Esophagus squamous epithelium (tissue), 5 donors: ENCODE data around the gene LAMA5. TPM values are rescaled to one million over a fixed set of nuclear protein-coding genes. Genes with fewer than 3 reads are reported as not detected.
A peak's percentile ranks its signal among the peaks of the same experiment; 100 is the strongest.

Experiments used
- DNase-seq: peaks from one replicate; lab custom pipeline; 2025; lab: John Stamatoyannopoulos, UW
- H3K27ac ChIP-seq, 4 donors: fragments of 200-600 bp; sonication (generic); one replicate each; pipeline ENCODE4 v1.5.1; 2016 to 2019; ENCODE audit warnings: mild to moderate bottlenecking in 1 of 4
- H3K27me3 ChIP-seq, 4 donors: fragments of 200-600 bp; sonication (generic); 1 replicate in 3 of 4; 2 replicates in 1 of 4; pipeline versions ENCODE4 v1.5.1 to v1.6.0; 2017 to 2021; ENCODE audit warnings: antibody characterized with exemption in 1 of 4
- H3K36me3 ChIP-seq, 3 donors: fragments of 200-600 bp; sonication (generic); one replicate each; pipeline ENCODE4 v1.5.1; 2016 to 2019
- H3K4me1 ChIP-seq, 3 donors: fragments of 200-600 bp; sonication (generic); one replicate each; pipeline ENCODE4 v1.5.1; 2017 to 2019
- H3K4me3 ChIP-seq, 4 donors: fragments of 200-600 bp; sonication (generic); 1 replicate in 3 of 4; 2 replicates in 1 of 4; pipeline ENCODE4 v1.5.1; 2016 to 2019; ENCODE audit warnings: mild to moderate bottlenecking in 2 of 4, moderate library complexity in 1 of 4
- H3K9me3 ChIP-seq, 3 donors: fragments of 200-600 bp; sonication (generic); one replicate each; pipeline ENCODE4 v1.5.1; 2016 to 2019
- CTCF ChIP-seq, 6 experiments: fragments of 450-650 bp in 4 of 6; fragments of 200-600 bp in 2 of 6; sonication (generic) in 2 of 6; IDR thresholded peaks; one replicate each; pipeline ENCODE4 v1.5.1; 2016 to 2019; ENCODE audit warnings: antibody characterized with exemption in 6 of 6, mild to moderate bottlenecking in 4 of 6, moderate library complexity in 4 of 6
- POLR2A ChIP-seq, 4 donors: fragments of 450-650 bp; IDR thresholded peaks; one replicate each; pipeline ENCODE4 v1.6.1; 2017; ENCODE audit warnings: antibody characterized with exemption in 4 of 4, mild to moderate bottlenecking in 4 of 4, moderate library complexity in 3 of 4
- WGBS, 2 donors: methylation state at CpG; one replicate each; pipeline ENCODE4 v1.1.5; 2018; 5-methylcytosine and 5-hydroxymethylcytosine counted together
- intact Hi-C: fragments of 100-400 bp; cut with DNase I; formaldehyde crosslinking; loops from one replicate; pipeline ENCODE4 v1.15.0; 2022
- total RNA-seq, 4 donors: library from RNA; depleted of rRNA; stranded (reverse); fragments of >200 nt; gene quantifications; one replicate each; pipeline ENCODE4 v1.1.0, GENCODE V29; 2016
- donor health status: DM: yes; HTN: yes; CAD: no.

Gene LAMA5
- total RNA-seq, 4 donors from 2014 or later = 60.4 to 127 (median 98.9) TPM

- intact Hi-C loops = loop anchor here (5.0 kb wide), 1 partner anchor 81 kb away; no protein-coding TSS in a partner anchor
- peaks cover 25 to 52% (median 31%) of the 10 kb centered on the region in 3 donors for H3K4me1 ChIP-seq
- no peak for DNase-seq
- peaks cover 7 to 48% (median 15%) of the 10 kb centered on the region in 3 donors for H3K36me3 ChIP-seq
- H3K9me3 ChIP-seq = no peaks in the 10 kb centered on the region
- H3K27me3 ChIP-seq = no peaks in the 10 kb centered on the region
- H3K4me3 ChIP-seq = no peak overlapping the region
- TF ChIP-seq CTCF (IDR thresholded peaks at IDR 0.05) = no peak
- TF ChIP-seq POLR2A (IDR thresholded peaks at IDR 0.05) = no peak
- H3K27ac ChIP-seq = peak overlapping the region in 2 of 4 donors; percentile 99 to 100
- WGBS, 2 donors = 76 to 83% methylated on average over 11 of the region's 11 CpGs
Measured at GRCh38 chr20:62301111-62301668, 65.9 kb downstream of the LAMA5 start.

GRCh38 chr20:62300319-62300718, 66.8 kb downstream of the LAMA5 start:
- Histone ChIP-seq H3K4me1 (peaks cover 16 to 44% (median 22%) of the 10 kb centered on the region in 3 donors), H3K36me3 (peaks cover 5 to 48% (median 7%) of the 10 kb centered on the region in 3 donors), H3K4me3 (no peak overlapping the region), H3K27ac (no peak overlapping the region), H3K27me3 (no peaks in the 10 kb centered on the region), H3K9me3 (no peaks in the 10 kb centered on the region)
- TF ChIP-seq POLR2A (IDR thresholded peaks at IDR 0.05) (no peak), CTCF (IDR thresholded peaks at IDR 0.05) (no peak)
- DNase-seq = no peak
- 54 to 65% methylated on average over 4 to 10 of the region's 11 CpGs for WGBS, 2 donors
- intact Hi-C loops = loop anchor here (5.0 kb wide), 1 partner anchor 82 kb away; no protein-coding TSS in a partner anchor

- Histone ChIP-seq H3K27me3 (no peaks in the 10 kb centered on the region), H3K36me3 (peaks cover 5 to 48% (median 7%) of the 10 kb centered on the region in 3 donors), H3K4me3 (no peak overlapping the region), H3K9me3 (no peaks in the 10 kb centered on the region), H3K27ac (no peak overlapping the region), H3K4me1 (peaks cover 10 to 38% (median 16%) of the 10 kb centered on the region in 3 donors)
- 76 to 78% methylated on average over 9 to 10 of the region's 12 CpGs for WGBS, 2 donors
- no peak for DNase-seq
- no peak for TF ChIP-seq POLR2A (IDR thresholded peaks at IDR 0.05)
- TF ChIP-seq CTCF (IDR thresholded peaks at IDR 0.05) = no peak
- intact Hi-C loops = loop anchor here (5.0 kb wide), 1 partner anchor 83 kb away; no protein-coding TSS in a partner anchor
Measured at GRCh38 chr20:62299666-62300236, 67.4 kb downstream of the LAMA5 start.

- Histone ChIP-seq H3K4me1 (peaks cover under 1 to 28% (median 6%) of the 10 kb centered on the region in 3 donors), H3K9me3 (no peaks in the 10 kb centered on the region), H3K36me3 (peaks cover 5 to 55% (median 7%) of the 10 kb centered on the region in 3 donors), H3K27me3 (no peaks in the 10 kb centered on the region), H3K4me3 (no peak overlapping the region), H3K27ac (no peak overlapping the region)
- TF ChIP-seq POLR2A (IDR thresholded peaks at IDR 0.05) (no peak), CTCF (IDR thresholded peaks at IDR 0.05) (no peak)
- 88 to 94% methylated on average over 19 to 23 of the region's 33 CpGs for WGBS, 2 donors
- intact Hi-C loops = no loop called here
- no peak for DNase-seq
Measured at GRCh38 chr20:62298577-62299249, 68.4 kb downstream of the LAMA5 start.
